ENCODE measurements around the gene ZMYM4.

DNA sequence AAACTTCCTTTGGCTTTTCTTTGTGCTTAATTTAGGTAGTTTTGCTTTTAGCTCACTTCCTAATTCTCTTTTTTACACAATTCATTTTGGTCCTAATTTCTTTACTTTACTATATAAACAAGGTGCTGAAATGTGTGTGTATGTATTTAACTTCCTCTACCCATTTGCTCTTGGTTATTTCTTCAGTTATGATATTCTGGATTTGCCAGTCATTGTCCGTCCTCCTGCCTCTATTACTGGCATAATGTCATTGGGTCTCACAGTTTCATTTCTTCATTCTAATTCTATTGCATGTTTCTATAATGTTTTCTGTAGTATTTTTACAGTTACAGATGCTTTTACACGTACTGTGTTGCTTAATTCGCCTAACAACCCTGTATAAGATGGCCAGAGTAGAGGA is 96.2 kb downstream of the ZMYM4 start:
- TF ChIP-seq, protein P1, sequence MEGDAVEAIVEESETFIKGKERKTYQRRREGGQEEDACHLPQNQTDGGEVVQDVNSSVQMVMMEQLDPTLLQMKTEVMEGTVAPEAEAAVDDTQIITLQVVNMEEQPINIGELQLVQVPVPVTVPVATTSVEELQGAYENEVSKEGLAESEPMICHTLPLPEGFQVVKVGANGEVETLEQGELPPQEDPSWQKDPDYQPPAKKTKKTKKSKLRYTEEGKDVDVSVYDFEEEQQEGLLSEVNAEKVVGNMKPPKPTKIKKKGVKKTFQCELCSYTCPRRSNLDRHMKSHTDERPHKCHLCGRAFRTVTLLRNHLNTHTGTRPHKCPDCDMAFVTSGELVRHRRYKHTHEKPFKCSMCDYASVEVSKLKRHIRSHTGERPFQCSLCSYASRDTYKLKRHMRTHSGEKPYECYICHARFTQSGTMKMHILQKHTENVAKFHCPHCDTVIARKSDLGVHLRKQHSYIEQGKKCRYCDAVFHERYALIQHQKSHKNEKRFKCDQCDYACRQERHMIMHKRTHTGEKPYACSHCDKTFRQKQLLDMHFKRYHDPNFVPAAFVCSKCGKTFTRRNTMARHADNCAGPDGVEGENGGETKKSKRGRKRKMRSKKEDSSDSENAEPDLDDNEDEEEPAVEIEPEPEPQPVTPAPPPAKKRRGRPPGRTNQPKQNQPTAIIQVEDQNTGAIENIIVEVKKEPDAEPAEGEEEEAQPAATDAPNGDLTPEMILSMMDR (IDR thresholded peaks at IDR 0.05), result no peak
- no peak for TF ChIP-seq POLR2AphosphoS5 (IDR thresholded peaks at IDR 0.05; ENCODE audit: insufficient read depth in 1 of 2, low read depth in 1 of 2)
- TF ChIP-seq POLR2A (IDR thresholded peaks at IDR 0.05), result no peak
